Fibroblast of lung (primary cell): Measurements from ENCODE around the gene KRTAP12-4.

Experiments
- CTCF ChIP-seq, 2 donors: IDR thresholded peaks in 1 of 2; conservative IDR thresholded peaks in 1 of 2; 1 replicate in 1 of 2; 2 replicates in 1 of 2; pipeline ENCODE4 v1.5.1; 2011 to 2012; ENCODE audit warnings: low read length in 2 of 2, control low read depth in 1 of 2, inconsistent platforms in 1 of 2, low read depth in 1 of 2, mild to moderate bottlenecking in 1 of 2
- EZH2 ChIP-seq: IDR thresholded peaks from 2 replicates; pipeline ENCODE4 v1.5.1; 2012; ENCODE audit warnings: low read length, control low read depth, mild to moderate bottlenecking; ENCODE audit errors: missing control alignments

- TF ChIP-seq CTCF (conservative IDR thresholded peaks at IDR 0.05 in 1 of 2, IDR thresholded peaks at IDR 0.05 in 1 of 2; ENCODE audit: low read depth in 1 of 2, low read length in 2 of 2): no peak
- TF ChIP-seq EZH2: no peak
Measured at GRCh38 chr21:44686843-44687561, 32.5 kb upstream of the KRTAP12-4 start.
